ENCODE measurements around the gene COX7A2L. TPM values are rescaled to one million over a fixed set of nuclear protein-coding genes. Genes with fewer than 3 reads are reported as not detected.

COX7A2L gene
- total and polyA plus RNA-seq, 10 of the 15 experiments (the other 5 are each of a cell fraction or from before 2014, with no cell fraction given): 134 to 532 (median 222) TPM

GRCh38 chr2:42324949-42325348, 36.1 kb downstream of the COX7A2L start:
- ChIA-PET RAD21 (ENCODE audit: unreplicated experiment) (interaction anchor here (1.2 kb wide), 1 partner anchor 229 kb away, joined by 3 read pairs; no protein-coding TSS in a partner anchor), CTCF (interaction anchor here (0.7 to 4.9 kb wide), 2 partner anchors 10 to 229 kb away, joined by 3 to 89 read pairs; no protein-coding TSS in a partner anchor), SMC1A (ENCODE audit: uncharacterized antibody, unreplicated experiment) (interaction anchor here (0.8 to 5.6 kb wide), 2 partner anchors 150 to 229 kb away, joined by 3 to 48 read pairs; no protein-coding TSS in a partner anchor), POLR2A (no interaction called here)
- 52% methylated on average over 2 of the region's 2 CpGs for whole genome bisulfite sequencing (ENCODE audit: insufficient coverage, insufficient replicate concordance, low lambda C conversion rate, missing lambda C conversion rate)
- no peaks in the 10 kb centered on the region for H4K20me1 ChIP-seq (ENCODE audit: control insufficient read depth, insufficient read depth)
- no peak overlapping the region for H3K4me3 ChIP-seq
- intact Hi-C loops (cut with micrococcal nuclease; ENCODE audit: unreplicated experiment) (loop anchor here (10.0 kb wide), 1 partner anchor 480 kb away; no protein-coding TSS in a partner anchor), in situ Hi-C loops (cut with MboI) (loop anchor here (5.0 kb wide), 1 partner anchor 228 kb away; no protein-coding TSS in a partner anchor)
- DNase-seq (ENCODE audit: low read depth, low spot score): no peak
- H3K27ac ChIP-seq (ENCODE audit: control insufficient read depth, insufficient read depth): no peak overlapping the region
- no peaks in the 10 kb centered on the region for H3K4me1 ChIP-seq (ENCODE audit: control insufficient read depth, insufficient read depth, low read length)
- no peaks in the 10 kb centered on the region for H3K79me2 ChIP-seq (ENCODE audit: control insufficient read depth, insufficient read depth, low read length)
- TF ChIP-seq DPF2 (IDR thresholded peaks at IDR 0.05) (no peak), RCOR1 (conservative IDR thresholded peaks at IDR 0.05; ENCODE audit: low read depth, low read length) (no peak), E4F1 (IDR thresholded peaks at IDR 0.05; ENCODE audit: borderline replicate concordance, partially characterized antibody) (no peak)
- no peak overlapping the region for H2AFZ ChIP-seq (ENCODE audit: control insufficient read depth, low read depth, low read length)
- no peaks in the 10 kb centered on the region for H3K9me3 ChIP-seq (replicated peaks; ENCODE audit: control insufficient read depth, insufficient read depth, low read length)
- ATAC-seq: no peak
- no peak for FAIRE-seq
- H3K9ac ChIP-seq (ENCODE audit: control insufficient read depth, insufficient read depth, low read length): no peak overlapping the region
- H3K4me2 ChIP-seq (ENCODE audit: control insufficient read depth, insufficient read depth): no peak overlapping the region
- peaks cover 4 to 8% of the 10 kb centered on the region in 2 experiments for H3K36me3 ChIP-seq (ENCODE audit: control insufficient read depth in 2 of 2, insufficient read depth in 2 of 2, low read length in 1 of 2)
- no TSS peak for BruUV-seq (replicated peaks)
- H3K27me3 ChIP-seq (replicated peaks in 1 of 2; ENCODE audit: control insufficient read depth in 2 of 2, insufficient read depth in 2 of 2, low read length in 1 of 2): no peaks in the 10 kb centered on the region

- Histone ChIP-seq H3K4me1 (ENCODE audit: control insufficient read depth, insufficient read depth, low read length) (no peaks in the 10 kb centered on the region), H3K9me3 (replicated peaks; ENCODE audit: control insufficient read depth, insufficient read depth, low read length) (no peaks in the 10 kb centered on the region), H4K20me1 (ENCODE audit: control insufficient read depth, insufficient read depth) (no peaks in the 10 kb centered on the region), H2AFZ (ENCODE audit: control insufficient read depth, low read depth, low read length) (no peak overlapping the region), H3K4me2 (ENCODE audit: control insufficient read depth, insufficient read depth) (no peak overlapping the region), H3K4me3 (no peak overlapping the region), H3K27ac (ENCODE audit: control insufficient read depth, insufficient read depth) (no peak overlapping the region), H3K9ac (ENCODE audit: control insufficient read depth, insufficient read depth, low read length) (no peak overlapping the region), H3K36me3 (ENCODE audit: control insufficient read depth in 2 of 2, insufficient read depth in 2 of 2, low read length in 1 of 2) (peaks cover 3% of the 10 kb centered on the region in 2 experiments; a peak in 3 of 4 replicates), H3K79me2 (ENCODE audit: control insufficient read depth, insufficient read depth, low read length) (no peaks in the 10 kb centered on the region), H3K27me3 (replicated peaks in 1 of 2; ENCODE audit: control insufficient read depth in 2 of 2, insufficient read depth in 2 of 2, low read length in 1 of 2) (no peaks in the 10 kb centered on the region)
- intact Hi-C loops (cut with micrococcal nuclease; ENCODE audit: unreplicated experiment) (loop anchor here (10.0 kb wide), 1 partner anchor 479 kb away; no protein-coding TSS in a partner anchor), in situ Hi-C loops (cut with MboI) (no loop called here)
- TF ChIP-seq MYC (IDR thresholded peaks at IDR 0.05; ENCODE audit: insufficient read depth, insufficient read length, insufficient replicate concordance, low read length, severe bottlenecking) (no peak), NFIC (IDR thresholded peaks at IDR 0.05; ENCODE audit: low read depth, low read length) (no peak), ZNF384 (IDR thresholded peaks at IDR 0.05; ENCODE audit: borderline replicate concordance, low read depth, low read length) (no peak), YY1 (IDR thresholded peaks at IDR 0.05; ENCODE audit: low read depth, low read length) (no peak), SMAD5 (IDR thresholded peaks at IDR 0.05; ENCODE audit: low read depth) (no peak)
- no peak for DNase-seq (ENCODE audit: low read depth, low spot score)
- no peak for FAIRE-seq
- POLR2A ChIA-PET: no interaction called here
- WGBS (ENCODE audit: insufficient coverage, insufficient replicate concordance, low lambda C conversion rate, missing lambda C conversion rate): 100% methylated on average over 4 of the region's 4 CpGs
- CTCF ChIA-PET: interaction anchor here (0.9 kb wide), 1 partner anchor 229 kb away, joined by 3 read pairs; no protein-coding TSS in a partner anchor
- RAD21 ChIA-PET (ENCODE audit: unreplicated experiment): interaction anchor here (1.2 kb wide), 1 partner anchor 228 kb away, joined by 3 read pairs; no protein-coding TSS in a partner anchor
- SMC1A ChIA-PET (ENCODE audit: uncharacterized antibody, unreplicated experiment): interaction anchor here (0.7 to 5.6 kb wide), 3 partner anchors 10 to 229 kb away, joined by 3 to 48 read pairs (median 3); no protein-coding TSS in a partner anchor
- BruUV-seq (replicated peaks): no TSS peak
- ATAC-seq: no peak
These were observed 36.8 kb downstream of the COX7A2L start for GRCh38 chr2:42324244-42324643.

All from GM12878 (cell line).